Measurements from ENCODE around the gene ADORA2A. TPM values are rescaled to one million over a fixed set of nuclear protein-coding genes. Genes with fewer than 3 reads are reported as not detected.

ADORA2A gene
- total and polyA plus RNA-seq, 2 of the 8 experiments (the other 6 are each of a cell fraction or from before 2014, with no cell fraction given), result 7.1 to 20.3 TPM

DNA sequence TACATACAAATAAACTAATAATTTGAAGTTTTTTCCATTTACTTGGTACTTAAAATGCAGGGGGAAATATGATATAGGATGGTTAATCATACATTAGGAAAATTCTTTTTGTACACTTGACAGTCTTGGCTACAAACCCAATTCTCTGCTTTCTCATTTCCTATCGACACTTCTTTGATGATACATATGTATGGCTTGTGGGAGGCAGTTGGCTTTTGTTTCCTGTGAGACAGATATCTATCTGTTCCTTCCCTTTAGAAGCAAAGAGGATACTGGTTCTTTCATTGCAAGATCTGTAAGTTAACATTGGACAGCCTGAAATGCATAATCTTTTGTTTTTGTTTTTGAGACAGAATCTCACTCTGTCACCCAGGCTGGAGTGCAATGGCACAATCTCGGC lies 47.9 kb upstream of the ADORA2A start:
- H4K91ac ChIP-seq (replicated peaks; ENCODE audit: insufficient read length, low read length), result no peak overlapping the region
- 100% methylated on average over 2 of the region's 2 CpGs; no CpG with 5 or more reads in 1 of the 2 experiments for WGBS, 2 experiments (ENCODE audit: extremely low coverage in 1 of 2, insufficient coverage in 1 of 2, insufficient read length in 1 of 2, insufficient replicate concordance in 2 of 2, low coverage in 1 of 2, low lambda C conversion rate in 2 of 2, missing lambda C conversion rate in 1 of 2)
- no peak overlapping the region for H4K5ac ChIP-seq (ENCODE audit: insufficient read length, low read depth, low read length)
- H3K4me1 ChIP-seq (replicated peaks in 1 of 4; ENCODE audit: control insufficient read depth in 3 of 4, insufficient read depth in 4 of 4, low read length in 3 of 4), result no peaks in the 10 kb centered on the region
- H4K20me1 ChIP-seq (replicated peaks in 1 of 2; ENCODE audit: control insufficient read depth in 1 of 2, insufficient read depth in 2 of 2, low read length in 2 of 2), result no peaks in the 10 kb centered on the region
- H3K36me3 ChIP-seq (ENCODE audit: control insufficient read depth in 2 of 4, insufficient read depth in 4 of 4, low read length in 3 of 4), result peaks cover 5 to 16% (median 10%) of the 10 kb centered on the region in 4 experiments; a peak in 6 of 8 replicates
- FAIRE-seq (no peak), DNase-seq (ENCODE audit: low read depth in 1 of 2, low spot score in 2 of 2) (no peak)
- H2BK20ac ChIP-seq (ENCODE audit: low read length), result no peak overlapping the region
- no peak overlapping the region for H2AK5ac ChIP-seq (ENCODE audit: low read depth, low read length)
- no peak overlapping the region for H3K4ac ChIP-seq (replicated peaks; ENCODE audit: insufficient read length, low read depth, low read length)
- H3K79me1 ChIP-seq (ENCODE audit: low read depth, low read length), result no peaks in the 10 kb centered on the region
- H3K27me3 ChIP-seq (replicated peaks in 1 of 4; ENCODE audit: control insufficient read depth in 3 of 4, extremely low read depth in 1 of 4, insufficient read depth in 3 of 4, low read length in 3 of 4), result no peaks in the 10 kb centered on the region
- TF ChIP-seq NRF1 (IDR thresholded peaks at IDR 0.05; ENCODE audit: low read depth, low read length) (no peak), TAF1 (IDR thresholded peaks at IDR 0.05; ENCODE audit: low read depth, low read length) (no peak), EZH2 (IDR thresholded peaks at IDR 0.05; ENCODE audit: low read depth, low read length, severe bottlenecking) (no peak), RAD21 (IDR thresholded peaks at IDR 0.05 in 1 of 2, conservative IDR thresholded peaks at IDR 0.05 in 1 of 2; ENCODE audit: low read depth in 2 of 2, low read length in 2 of 2) (no peak), HDAC2 (IDR thresholded peaks at IDR 0.05; ENCODE audit: borderline replicate concordance in 1 of 2, low read depth in 2 of 2, low read length in 2 of 2) (no peak), SAP30 (IDR thresholded peaks at IDR 0.05; ENCODE audit: insufficient read depth, insufficient replicate concordance, low read length) (no peak), SIRT6 (IDR thresholded peaks at IDR 0.05; ENCODE audit: low read length) (no peak), ASH2L (IDR thresholded peaks at IDR 0.05; ENCODE audit: low read length) (no peak), TEAD4 (IDR thresholded peaks at IDR 0.05; ENCODE audit: low read depth, low read length) (no peak)
- TF ChIP-seq, protein P1, sequence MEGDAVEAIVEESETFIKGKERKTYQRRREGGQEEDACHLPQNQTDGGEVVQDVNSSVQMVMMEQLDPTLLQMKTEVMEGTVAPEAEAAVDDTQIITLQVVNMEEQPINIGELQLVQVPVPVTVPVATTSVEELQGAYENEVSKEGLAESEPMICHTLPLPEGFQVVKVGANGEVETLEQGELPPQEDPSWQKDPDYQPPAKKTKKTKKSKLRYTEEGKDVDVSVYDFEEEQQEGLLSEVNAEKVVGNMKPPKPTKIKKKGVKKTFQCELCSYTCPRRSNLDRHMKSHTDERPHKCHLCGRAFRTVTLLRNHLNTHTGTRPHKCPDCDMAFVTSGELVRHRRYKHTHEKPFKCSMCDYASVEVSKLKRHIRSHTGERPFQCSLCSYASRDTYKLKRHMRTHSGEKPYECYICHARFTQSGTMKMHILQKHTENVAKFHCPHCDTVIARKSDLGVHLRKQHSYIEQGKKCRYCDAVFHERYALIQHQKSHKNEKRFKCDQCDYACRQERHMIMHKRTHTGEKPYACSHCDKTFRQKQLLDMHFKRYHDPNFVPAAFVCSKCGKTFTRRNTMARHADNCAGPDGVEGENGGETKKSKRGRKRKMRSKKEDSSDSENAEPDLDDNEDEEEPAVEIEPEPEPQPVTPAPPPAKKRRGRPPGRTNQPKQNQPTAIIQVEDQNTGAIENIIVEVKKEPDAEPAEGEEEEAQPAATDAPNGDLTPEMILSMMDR (IDR thresholded peaks at IDR 0.05; ENCODE audit: control extremely low read depth in 1 of 3, insufficient read depth in 1 of 3, low read depth in 1 of 3, low read length in 3 of 3), result no peak
- no peaks in the 10 kb centered on the region for H3K79me2 ChIP-seq (ENCODE audit: control insufficient read depth in 1 of 2, insufficient read depth in 2 of 2, low read length in 2 of 2)
- no peak overlapping the region for H3K56ac ChIP-seq (replicated peaks; ENCODE audit: insufficient read length, low read depth, low read length)
- no peak overlapping the region for H2BK12ac ChIP-seq (ENCODE audit: low read depth, low read length)
- H2BK5ac ChIP-seq (ENCODE audit: low read depth, low read length), result no peak overlapping the region
- H2AFZ ChIP-seq (ENCODE audit: low read length), result no peak overlapping the region
- no peaks in the 10 kb centered on the region for H3K23me2 ChIP-seq (ENCODE audit: low read depth, low read length)
- H3K9ac ChIP-seq (replicated peaks in 1 of 4; ENCODE audit: extremely low read depth in 1 of 4, low read depth in 3 of 4, low read length in 3 of 4), result no peak overlapping the region
- no peak overlapping the region for H3K14ac ChIP-seq (ENCODE audit: insufficient read length)
- no peak overlapping the region for H2BK15ac ChIP-seq (ENCODE audit: low read length)
- CTCF ChIA-PET (ENCODE audit: partially characterized antibody), result no interaction called here
- POLR2A ChIA-PET (ENCODE audit: partially characterized antibody), result no interaction called here
- no peak overlapping the region for H3K18ac ChIP-seq (ENCODE audit: extremely low read depth, low read length)
- H3K4me3 ChIP-seq (ENCODE audit: extremely low read depth in 1 of 4, insufficient read depth in 2 of 4, low read depth in 3 of 4, low read length in 4 of 4), result no peak overlapping the region
- no peak overlapping the region for H3K27ac ChIP-seq (ENCODE audit: low read depth, low read length)
- H2BK120ac ChIP-seq (replicated peaks; ENCODE audit: low read depth, low read length), result no peak overlapping the region
- no peak overlapping the region for H3K23ac ChIP-seq (ENCODE audit: insufficient read length)
- no peaks in the 10 kb centered on the region for H3K9me3 ChIP-seq (ENCODE audit: insufficient read depth in 2 of 2, low read depth in 1 of 2, low read length in 1 of 2)
- H3K4me2 ChIP-seq (ENCODE audit: insufficient read depth in 1 of 2, low read depth in 2 of 2, low read length in 2 of 2), result no peak overlapping the region
- no peak overlapping the region for H4K8ac ChIP-seq (ENCODE audit: extremely low read depth, insufficient read depth, low read length)
